Loucy (cell line): Measurements from ENCODE around the gene CFAP73.

Experiments
- EZH2phosphoT487 ChIP-seq: fragments of 200-600 bp; IDR thresholded peaks from 2 replicates; pipeline ENCODE4 v1.6.1; 2018; ENCODE audit warnings: antibody characterized with exemption, mild to moderate bottlenecking, moderate library complexity, borderline replicate concordance
- TF ChIP-seq, protein P1 (sequence below): fragments of 200-600 bp; sonication (generic); conservative IDR thresholded peaks from 2 replicates; pipeline ENCODE4 v1.5.1; 2014; ENCODE audit warnings: mild to moderate bottlenecking, antibody characterized with exemption, low read length

DNA sequence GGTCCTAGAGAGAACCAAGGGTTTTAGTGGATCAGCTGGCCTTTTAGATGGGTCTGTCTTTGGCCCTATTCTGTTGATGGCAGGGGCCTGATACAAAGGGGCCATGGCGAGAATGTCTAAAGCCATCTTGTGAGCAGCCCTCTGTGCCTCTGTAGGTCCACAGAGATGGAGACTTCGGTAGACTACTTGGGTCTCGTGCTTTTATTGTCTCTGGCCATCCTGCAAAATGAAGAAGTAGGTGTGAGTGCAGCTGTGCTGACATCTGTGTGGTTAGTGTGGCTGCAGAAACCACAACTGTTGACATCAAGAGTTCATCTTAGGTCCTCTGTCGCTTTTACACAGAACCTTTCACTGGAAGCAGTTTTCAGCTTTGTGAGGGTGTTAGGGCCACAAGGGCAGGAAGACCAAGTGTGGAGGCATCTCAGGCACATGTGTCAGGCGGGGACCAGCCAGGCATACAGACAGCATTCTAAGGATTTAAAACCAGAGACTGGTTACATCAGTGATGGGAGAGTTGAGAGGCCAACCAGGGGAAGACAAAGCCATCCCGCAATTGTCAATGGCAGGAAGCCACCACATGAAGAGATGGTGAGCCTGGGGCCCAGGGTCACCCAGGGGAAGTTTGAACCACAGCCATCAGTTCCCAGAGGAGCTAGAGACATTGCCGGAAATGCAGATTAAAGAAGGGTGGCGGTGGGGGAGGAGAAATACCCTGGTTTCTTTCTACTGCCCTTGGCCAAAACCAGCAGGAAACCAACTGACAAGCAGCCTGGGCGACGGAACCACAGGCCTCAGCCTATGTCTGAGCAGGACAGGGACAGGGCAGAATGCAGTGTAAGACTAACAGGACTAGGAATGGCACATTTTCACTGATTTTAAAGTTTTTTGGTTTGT is 58.8 kb downstream of the CFAP73 start:
- TF ChIP-seq, protein P1, sequence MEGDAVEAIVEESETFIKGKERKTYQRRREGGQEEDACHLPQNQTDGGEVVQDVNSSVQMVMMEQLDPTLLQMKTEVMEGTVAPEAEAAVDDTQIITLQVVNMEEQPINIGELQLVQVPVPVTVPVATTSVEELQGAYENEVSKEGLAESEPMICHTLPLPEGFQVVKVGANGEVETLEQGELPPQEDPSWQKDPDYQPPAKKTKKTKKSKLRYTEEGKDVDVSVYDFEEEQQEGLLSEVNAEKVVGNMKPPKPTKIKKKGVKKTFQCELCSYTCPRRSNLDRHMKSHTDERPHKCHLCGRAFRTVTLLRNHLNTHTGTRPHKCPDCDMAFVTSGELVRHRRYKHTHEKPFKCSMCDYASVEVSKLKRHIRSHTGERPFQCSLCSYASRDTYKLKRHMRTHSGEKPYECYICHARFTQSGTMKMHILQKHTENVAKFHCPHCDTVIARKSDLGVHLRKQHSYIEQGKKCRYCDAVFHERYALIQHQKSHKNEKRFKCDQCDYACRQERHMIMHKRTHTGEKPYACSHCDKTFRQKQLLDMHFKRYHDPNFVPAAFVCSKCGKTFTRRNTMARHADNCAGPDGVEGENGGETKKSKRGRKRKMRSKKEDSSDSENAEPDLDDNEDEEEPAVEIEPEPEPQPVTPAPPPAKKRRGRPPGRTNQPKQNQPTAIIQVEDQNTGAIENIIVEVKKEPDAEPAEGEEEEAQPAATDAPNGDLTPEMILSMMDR, result no peak
- TF ChIP-seq EZH2phosphoT487, result no peak; the same call in 1 of the 2 replicates
